GM12872 (cell line): Measurements from ENCODE around the gene DGKZ.

ENCODE experiments used
- TF ChIP-seq, protein P1 (sequence below): IDR thresholded peaks from 3 replicates; pipeline ENCODE4 v1.5.1; 2011; ENCODE audit warnings: low read depth, mild to moderate bottlenecking, low read length, moderate library complexity; ENCODE audit not compliant: insufficient read depth

Gene DGKZ

DNA sequence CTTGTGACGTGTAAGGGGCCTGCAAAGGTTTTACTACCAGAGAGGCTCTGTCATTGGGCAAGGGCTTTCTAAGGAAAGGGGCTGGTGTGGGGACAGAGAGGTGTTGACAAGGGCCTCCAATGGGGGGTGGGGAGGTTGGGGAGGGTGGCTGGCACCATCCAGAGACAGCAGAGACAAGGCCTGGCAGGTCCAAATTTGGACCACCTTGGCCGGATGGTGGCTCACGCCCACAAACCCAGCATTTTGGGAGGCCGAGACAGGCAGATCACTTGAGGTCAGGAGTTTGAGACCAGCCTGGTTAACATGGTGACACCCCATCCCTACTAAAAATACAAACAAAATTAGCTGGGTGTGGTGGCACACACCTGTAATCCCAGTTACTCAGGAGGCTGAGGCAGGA is 46.5 kb downstream of the DGKZ start:
- TF ChIP-seq, protein P1, sequence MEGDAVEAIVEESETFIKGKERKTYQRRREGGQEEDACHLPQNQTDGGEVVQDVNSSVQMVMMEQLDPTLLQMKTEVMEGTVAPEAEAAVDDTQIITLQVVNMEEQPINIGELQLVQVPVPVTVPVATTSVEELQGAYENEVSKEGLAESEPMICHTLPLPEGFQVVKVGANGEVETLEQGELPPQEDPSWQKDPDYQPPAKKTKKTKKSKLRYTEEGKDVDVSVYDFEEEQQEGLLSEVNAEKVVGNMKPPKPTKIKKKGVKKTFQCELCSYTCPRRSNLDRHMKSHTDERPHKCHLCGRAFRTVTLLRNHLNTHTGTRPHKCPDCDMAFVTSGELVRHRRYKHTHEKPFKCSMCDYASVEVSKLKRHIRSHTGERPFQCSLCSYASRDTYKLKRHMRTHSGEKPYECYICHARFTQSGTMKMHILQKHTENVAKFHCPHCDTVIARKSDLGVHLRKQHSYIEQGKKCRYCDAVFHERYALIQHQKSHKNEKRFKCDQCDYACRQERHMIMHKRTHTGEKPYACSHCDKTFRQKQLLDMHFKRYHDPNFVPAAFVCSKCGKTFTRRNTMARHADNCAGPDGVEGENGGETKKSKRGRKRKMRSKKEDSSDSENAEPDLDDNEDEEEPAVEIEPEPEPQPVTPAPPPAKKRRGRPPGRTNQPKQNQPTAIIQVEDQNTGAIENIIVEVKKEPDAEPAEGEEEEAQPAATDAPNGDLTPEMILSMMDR = no peak

- TF ChIP-seq, protein P1 = no peak
Observed at GRCh38 chr11:46397526-46397925, 50.3 kb downstream of the DGKZ start.

DNA sequence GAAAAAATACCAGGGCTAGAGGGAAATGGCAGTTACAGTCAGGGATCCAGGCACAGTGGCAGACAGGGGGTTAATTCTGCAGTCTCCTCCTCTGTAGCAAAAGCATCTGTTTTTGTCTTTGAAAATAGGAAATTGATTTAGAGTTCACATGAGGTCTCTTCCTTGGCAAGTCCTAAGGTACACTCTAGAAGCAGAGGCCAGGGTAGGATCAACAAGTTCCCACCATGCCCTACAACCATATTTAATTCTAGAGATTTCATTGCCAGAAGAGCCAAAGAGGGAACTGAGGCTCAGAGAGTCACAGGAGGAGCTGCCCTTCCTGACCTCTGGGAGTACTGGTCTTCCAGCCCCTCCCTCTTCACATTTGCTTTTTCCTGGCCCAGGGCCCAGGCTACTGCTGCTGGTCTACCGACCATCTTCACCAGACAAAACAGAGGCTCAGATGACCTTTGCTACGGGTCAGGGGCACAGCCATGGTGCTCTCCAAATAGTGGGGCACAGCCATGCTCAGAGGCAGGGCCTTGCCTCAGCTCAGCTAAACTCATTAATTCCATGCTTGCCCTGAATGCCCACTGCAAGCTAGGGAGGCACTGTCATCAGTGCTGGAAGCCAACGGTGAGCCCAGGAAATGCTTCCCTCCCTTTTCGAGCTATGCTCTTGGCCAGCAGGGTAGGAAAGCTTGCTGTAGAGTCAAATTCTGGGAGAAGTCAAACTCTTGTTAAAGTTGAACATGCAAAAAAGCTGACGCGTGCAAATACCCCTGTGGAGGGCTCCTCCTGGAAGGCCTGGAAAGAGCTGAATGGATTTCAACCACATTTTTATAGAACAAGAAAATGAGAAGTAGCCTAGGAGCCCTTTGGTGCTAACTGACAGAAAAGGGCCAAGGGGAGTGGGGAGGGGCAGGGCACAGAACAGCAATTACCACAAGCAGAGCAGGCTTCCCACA is 56.0 kb downstream of the DGKZ start:
- TF ChIP-seq, protein P1 = no peak

DNA sequence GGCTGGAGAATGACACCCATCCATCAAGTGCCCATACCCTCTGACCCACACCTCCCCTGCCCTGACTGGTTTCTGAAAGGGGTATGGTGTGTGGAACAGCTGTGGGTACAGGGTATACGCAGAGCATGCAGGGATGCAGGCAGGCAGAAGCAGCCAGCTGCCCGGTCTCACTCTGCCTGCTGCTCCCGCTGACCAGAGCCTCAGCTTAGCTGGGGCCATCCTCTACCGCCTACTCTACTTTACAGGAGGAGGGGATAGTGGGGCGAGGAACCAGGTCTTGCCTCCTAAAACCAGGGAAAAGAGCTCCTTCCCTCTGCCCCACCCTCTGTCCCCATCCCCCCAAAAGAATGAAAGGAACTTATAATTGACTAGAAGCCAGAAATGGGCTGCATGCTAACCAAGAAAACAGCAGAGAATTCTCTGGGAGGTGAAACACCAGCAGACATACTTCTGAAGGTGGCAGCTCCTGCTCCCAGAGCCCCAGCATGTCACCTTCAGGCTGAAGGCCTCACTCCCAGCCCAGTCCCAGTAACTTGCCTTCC is 57.3 kb downstream of the DGKZ start:
- TF ChIP-seq, protein P1 = no peak

DNA sequence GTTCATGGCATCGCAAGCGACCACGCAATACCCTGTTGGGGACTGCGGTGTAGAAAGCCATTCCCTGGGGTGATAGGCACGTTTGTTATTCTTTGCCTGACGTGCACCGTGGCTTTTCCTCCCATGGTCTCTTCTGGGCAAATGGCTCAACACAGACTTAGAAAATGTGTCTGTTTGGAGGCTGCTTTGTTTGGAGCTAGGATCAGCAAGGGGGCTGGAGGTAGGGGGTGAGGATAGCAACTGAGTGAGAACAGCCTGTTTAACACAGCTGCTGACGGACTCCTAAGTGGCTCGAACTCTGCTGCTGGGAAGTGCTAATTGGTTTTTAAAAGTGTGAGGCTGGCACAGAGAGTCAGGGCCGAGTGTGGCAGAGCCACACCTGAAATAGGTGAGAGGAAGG is 60.4 kb downstream of the DGKZ start:
- TF ChIP-seq, protein P1 = no peak

DNA sequence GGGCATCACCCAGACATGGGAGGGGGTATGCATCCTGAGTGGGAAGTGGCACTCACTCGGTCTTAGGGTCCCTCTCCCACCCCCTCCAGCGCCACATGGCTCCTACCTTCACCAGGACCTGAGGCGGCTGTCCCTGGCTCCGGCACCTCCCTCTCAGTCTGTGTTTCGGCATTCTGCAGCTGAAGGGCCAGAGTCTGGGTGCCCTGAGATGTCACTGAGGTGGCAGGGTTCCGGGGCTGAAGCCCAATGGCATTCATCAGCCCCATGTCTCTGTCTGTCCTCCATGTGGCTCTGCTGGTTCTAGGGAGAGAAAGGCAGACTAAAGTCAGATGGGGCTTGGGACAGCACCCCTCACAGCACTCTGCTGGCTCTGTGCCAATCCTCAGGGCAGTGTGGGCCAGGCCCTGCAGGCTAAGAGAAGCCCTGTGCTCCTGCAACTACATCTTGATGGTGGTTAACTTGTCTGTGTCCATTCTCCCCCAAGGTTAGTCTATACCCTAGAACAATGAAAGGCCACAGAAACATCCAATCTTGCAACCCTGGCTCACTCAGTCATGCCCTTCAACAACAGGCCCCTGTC is 61.2 kb downstream of the DGKZ start:
- TF ChIP-seq, protein P1 = no peak

- TF ChIP-seq, protein P1 = no peak
Observed at GRCh38 chr11:46410021-46410420, 62.8 kb downstream of the DGKZ start.
